CD4-positive, alpha-beta T cell treated with Interleukin-6 at 100 ng/mL for 8 hours (primary cell): ENCODE data around the gene SMIM32.

Experiments used
- DNase-seq: peaks from one replicate; pipeline ENCODE4 v3.0.0-alpha.2; 2020; ENCODE audit warnings: mixed read lengths, low spot score

SMIM32 gene

GRCh38 chr5:136192526-136193321 is at the start of gene SMIM32:
Gene SMIM32 (minus strand): TSS chr5:136193162. CDS start chr5:136192524, 638 bp downstream.
- DNase-seq, result no peak

- DNase-seq, result no peak
Observed at GRCh38 chr5:136242611-136243010, 49.6 kb upstream of the SMIM32 start.

GRCh38 chr5:136242136-136242535 is 49.2 kb upstream of the SMIM32 start:
- no peak for DNase-seq

GRCh38 chr5:136240894-136241293 is 47.9 kb upstream of the SMIM32 start:
- DNase-seq, result no peak

GRCh38 chr5:136236479-136237083 is 43.6 kb upstream of the SMIM32 start:
- DNase-seq, result no peak

GRCh38 chr5:136235321-136235720 is 42.4 kb upstream of the SMIM32 start:
- DNase-seq, result no peak

- DNase-seq, result no peak
Observed at GRCh38 chr5:136232316-136232715, 39.4 kb upstream of the SMIM32 start.

GRCh38 chr5:136230176-136230575 is 37.2 kb upstream of the SMIM32 start:
- DNase-seq, result no peak

GRCh38 chr5:136228136-136228757 is 35.3 kb upstream of the SMIM32 start:
- no peak for DNase-seq

- DNase-seq, result no peak
Observed at GRCh38 chr5:136226401-136226800, 33.4 kb upstream of the SMIM32 start.

GRCh38 chr5:136225796-136226195 is 32.8 kb upstream of the SMIM32 start:
- no peak for DNase-seq

GRCh38 chr5:136222580-136223235 is 29.7 kb upstream of the SMIM32 start:
- no peak for DNase-seq

GRCh38 chr5:136221340-136221739 is 28.4 kb upstream of the SMIM32 start:
- no peak for DNase-seq

GRCh38 chr5:136216230-136216629 is 23.3 kb upstream of the SMIM32 start:
- DNase-seq, result no peak

- DNase-seq, result no peak
Observed at GRCh38 chr5:136215812-136216211, 22.9 kb upstream of the SMIM32 start.

- no peak for DNase-seq
Observed at GRCh38 chr5:136213919-136214493, 21.0 kb upstream of the SMIM32 start.

GRCh38 chr5:136212252-136212721 is 19.3 kb upstream of the SMIM32 start:
- DNase-seq, result peak; percentile 18

- no peak for DNase-seq
Observed at GRCh38 chr5:136211282-136212040, 18.5 kb upstream of the SMIM32 start.

- no peak for DNase-seq
Observed at GRCh38 chr5:136210259-136210658, 17.3 kb upstream of the SMIM32 start.

GRCh38 chr5:136209346-136209910 is 16.5 kb upstream of the SMIM32 start:
- no peak for DNase-seq

- no peak for DNase-seq
Observed at GRCh38 chr5:136208916-136209315, 16.0 kb upstream of the SMIM32 start.
